ENCODE data around the gene ATP11A. TPM values are rescaled to one million over a fixed set of nuclear protein-coding genes. Genes with fewer than 3 reads are reported as not detected.

ATP11A gene
- total RNA-seq, 1 donor from 2014 or later, result 72.0 TPM

- Mint-ChIP-seq H3K36me3 (ENCODE audit: low read depth) (no peaks in the 10 kb centered on the region), H3K27me3 (ENCODE audit: low read depth) (no peaks in the 10 kb centered on the region), H3K27ac (no peak overlapping the region), H3K4me3 (ENCODE audit: low read depth) (no peak overlapping the region), H3K4me1 (ENCODE audit: low read depth) (no peaks in the 10 kb centered on the region), H3K9me3 (no peaks in the 10 kb centered on the region)
- DNase-seq (ENCODE audit: low spot score), result no peak
- intact Hi-C loops (cut with micrococcal nuclease), result no loop called here
Measured at GRCh38 chr13:112885242-112885781, 195.5 kb downstream of the ATP11A start.

GRCh38 chr13:112885782-112886268 lies 196.0 kb downstream of the ATP11A start:
- Mint-ChIP-seq H3K4me1 (ENCODE audit: low read depth) (no peaks in the 10 kb centered on the region), H3K9me3 (no peaks in the 10 kb centered on the region), H3K27ac (no peak overlapping the region), H3K4me3 (ENCODE audit: low read depth) (no peak overlapping the region), H3K36me3 (ENCODE audit: low read depth) (no peaks in the 10 kb centered on the region), H3K27me3 (ENCODE audit: low read depth) (no peaks in the 10 kb centered on the region)
- DNase-seq (ENCODE audit: low spot score), result no peak
- intact Hi-C loops (cut with micrococcal nuclease), result no loop called here

GRCh38 chr13:112887151-112887550 lies 197.3 kb downstream of the ATP11A start:
- Mint-ChIP-seq H3K36me3 (ENCODE audit: low read depth) (no peaks in the 10 kb centered on the region), H3K9me3 (no peaks in the 10 kb centered on the region), H3K4me1 (ENCODE audit: low read depth) (no peaks in the 10 kb centered on the region), H3K27ac (no peak overlapping the region), H3K27me3 (ENCODE audit: low read depth) (no peaks in the 10 kb centered on the region), H3K4me3 (ENCODE audit: low read depth) (no peak overlapping the region)
- intact Hi-C loops (cut with micrococcal nuclease), result no loop called here
- DNase-seq (ENCODE audit: low spot score), result no peak

- no peak for DNase-seq (ENCODE audit: low spot score)
- H3K4me3 Mint-ChIP-seq (ENCODE audit: low read depth), result no peak overlapping the region
- H3K4me1 Mint-ChIP-seq (ENCODE audit: low read depth), result no peaks in the 10 kb centered on the region
- no peaks in the 10 kb centered on the region for H3K9me3 Mint-ChIP-seq
- intact Hi-C loops (cut with micrococcal nuclease), result no loop called here
- H3K27me3 Mint-ChIP-seq (ENCODE audit: low read depth), result peaks cover 4% of the 10 kb centered on the region
- H3K27ac Mint-ChIP-seq, result no peak overlapping the region
- H3K36me3 Mint-ChIP-seq (ENCODE audit: low read depth), result no peaks in the 10 kb centered on the region
Measured at GRCh38 chr13:112887557-112887991, 197.7 kb downstream of the ATP11A start.

- Mint-ChIP-seq H3K4me1 (ENCODE audit: low read depth) (no peaks in the 10 kb centered on the region), H3K4me3 (ENCODE audit: low read depth) (no peak overlapping the region), H3K27ac (no peak overlapping the region), H3K9me3 (no peaks in the 10 kb centered on the region), H3K27me3 (ENCODE audit: low read depth) (peaks cover 12% of the 10 kb centered on the region), H3K36me3 (ENCODE audit: low read depth) (no peaks in the 10 kb centered on the region)
- DNase-seq (ENCODE audit: low spot score), result no peak
- intact Hi-C loops (cut with micrococcal nuclease), result no loop called here
Measured at GRCh38 chr13:112888238-112889111, 198.6 kb downstream of the ATP11A start.

- H3K4me1 Mint-ChIP-seq (ENCODE audit: low read depth), result no peaks in the 10 kb centered on the region
- no peak for DNase-seq (ENCODE audit: low spot score)
- peaks cover 15% of the 10 kb centered on the region for H3K27me3 Mint-ChIP-seq (ENCODE audit: low read depth)
- H3K27ac Mint-ChIP-seq, result no peak overlapping the region
- no peaks in the 10 kb centered on the region for H3K36me3 Mint-ChIP-seq (ENCODE audit: low read depth)
- H3K9me3 Mint-ChIP-seq, result no peaks in the 10 kb centered on the region
- intact Hi-C loops (cut with micrococcal nuclease), result no loop called here
- no peak overlapping the region for H3K4me3 Mint-ChIP-seq (ENCODE audit: low read depth)
Measured at GRCh38 chr13:112889351-112890290, 199.8 kb downstream of the ATP11A start.

- no peak for DNase-seq (ENCODE audit: low spot score)
- Mint-ChIP-seq H3K27ac (no peak overlapping the region), H3K27me3 (ENCODE audit: low read depth) (peaks cover 20% of the 10 kb centered on the region), H3K9me3 (no peaks in the 10 kb centered on the region), H3K4me1 (ENCODE audit: low read depth) (no peaks in the 10 kb centered on the region), H3K4me3 (ENCODE audit: low read depth) (no peak overlapping the region), H3K36me3 (ENCODE audit: low read depth) (no peaks in the 10 kb centered on the region)
- intact Hi-C loops (cut with micrococcal nuclease), result no loop called here
Measured at GRCh38 chr13:112890316-112891145, 200.7 kb downstream of the ATP11A start.

- Mint-ChIP-seq H3K9me3 (no peaks in the 10 kb centered on the region), H3K27ac (no peak overlapping the region), H3K4me1 (ENCODE audit: low read depth) (no peaks in the 10 kb centered on the region), H3K27me3 (ENCODE audit: low read depth) (peaks cover 25% of the 10 kb centered on the region), H3K4me3 (ENCODE audit: low read depth) (no peak overlapping the region), H3K36me3 (ENCODE audit: low read depth) (no peaks in the 10 kb centered on the region)
- intact Hi-C loops (cut with micrococcal nuclease), result no loop called here
- no peak for DNase-seq (ENCODE audit: low spot score)
Measured at GRCh38 chr13:112891477-112892401, 201.9 kb downstream of the ATP11A start.

GRCh38 chr13:112892426-112893206 lies 202.8 kb downstream of the ATP11A start:
- Mint-ChIP-seq H3K27ac (no peak overlapping the region), H3K4me1 (ENCODE audit: low read depth) (no peaks in the 10 kb centered on the region), H3K9me3 (no peaks in the 10 kb centered on the region), H3K27me3 (ENCODE audit: low read depth) (peaks cover 25% of the 10 kb centered on the region), H3K36me3 (ENCODE audit: low read depth) (no peaks in the 10 kb centered on the region), H3K4me3 (ENCODE audit: low read depth) (no peak overlapping the region)
- intact Hi-C loops (cut with micrococcal nuclease), result no loop called here
- no peak for DNase-seq (ENCODE audit: low spot score)

GRCh38 chr13:112893207-112893569 lies 203.3 kb downstream of the ATP11A start:
- H3K36me3 Mint-ChIP-seq (ENCODE audit: low read depth), result no peaks in the 10 kb centered on the region
- H3K27me3 Mint-ChIP-seq (ENCODE audit: low read depth), result peaks cover 25% of the 10 kb centered on the region
- no peaks in the 10 kb centered on the region for H3K4me1 Mint-ChIP-seq (ENCODE audit: low read depth)
- no peak overlapping the region for H3K27ac Mint-ChIP-seq
- no peaks in the 10 kb centered on the region for H3K9me3 Mint-ChIP-seq
- intact Hi-C loops (cut with micrococcal nuclease), result no loop called here
- no peak for DNase-seq (ENCODE audit: low spot score)
- H3K4me3 Mint-ChIP-seq (ENCODE audit: low read depth), result no peak overlapping the region

Data from activated T-helper 2 cell treated with anti-CD3 and anti-CD28 coated beads, Interferon-gamma antibody, Interleukin-2, Interleukin-4, amounts not matched to agents 10 μg/mL and 5 μg/mL and 100 μg/mL, durations not matched to agents 14 hours and 24 hours and 36 hours (primary cell).